Mesenchymal stem cell (in vitro differentiated cells and primary cell): Measurements from ENCODE around the gene RBMS1.

Source experiments
- DNase-seq: peaks from one replicate; pipeline ENCODE4 v3.0.0-alpha.2; 2013
- H2AFZ ChIP-seq: one replicate; pipeline ENCODE4 v1.6.1; 2013; ENCODE audit warnings: low read depth, mild to moderate bottlenecking, control low read depth, inconsistent platforms, low read length, moderate library complexity
- H2AK5ac ChIP-seq: 2 replicates; pipeline ENCODE4 v1.6.1; 2013; ENCODE audit warnings: low read length, moderate library complexity, mild to moderate bottlenecking, inconsistent platforms; ENCODE audit not compliant: severe bottlenecking
- H2BK120ac ChIP-seq: one replicate; pipeline ENCODE4 v1.6.1; 2013; ENCODE audit warnings: low read depth, mild to moderate bottlenecking, inconsistent platforms, low read length, moderate library complexity
- H2BK12ac ChIP-seq, 2 experiments: one replicate each; pipeline ENCODE4 v1.6.1; 2013; ENCODE audit warnings: inconsistent platforms in 2 of 2, low read length in 2 of 2, mild to moderate bottlenecking in 2 of 2, moderate library complexity in 2 of 2, control low read depth in 1 of 2
- H2BK15ac ChIP-seq: one replicate; pipeline ENCODE4 v1.6.1; 2013; ENCODE audit warnings: mild to moderate bottlenecking, low read depth, inconsistent platforms; ENCODE audit not compliant: poor library complexity, severe bottlenecking
- H2BK5ac ChIP-seq: 2 replicates; pipeline ENCODE4 v1.6.1; 2013; ENCODE audit warnings: low read depth, mild to moderate bottlenecking, low read length, control low read depth, inconsistent platforms; ENCODE audit not compliant: poor library complexity, severe bottlenecking
- H3K14ac ChIP-seq, 2 experiments: one replicate each; pipeline ENCODE4 v1.6.1; 2013; ENCODE audit warnings: inconsistent platforms in 2 of 2, low read length in 2 of 2, control low read depth in 1 of 2, mild to moderate bottlenecking in 1 of 2, moderate library complexity in 1 of 2
- H3K18ac ChIP-seq, 2 experiments: one replicate each; pipeline ENCODE4 v1.6.1; 2013; ENCODE audit warnings: inconsistent platforms in 2 of 2, low read length in 2 of 2, control low read depth in 1 of 2, low read depth in 1 of 2, mild to moderate bottlenecking in 1 of 2
- H3K23ac ChIP-seq, 2 experiments: one replicate each; pipeline ENCODE4 v1.6.1; 2013; ENCODE audit warnings: inconsistent platforms in 2 of 2, low read length in 2 of 2, mild to moderate bottlenecking in 2 of 2, moderate library complexity in 2 of 2, control low read depth in 1 of 2
- H3K27ac ChIP-seq: 2 replicates; pipeline ENCODE4 v1.5.1; 2013; ENCODE audit warnings: mild to moderate bottlenecking, moderate library complexity, low read length, control low read depth, inconsistent platforms; ENCODE audit not compliant: poor library complexity, severe bottlenecking
- H3K27me3 ChIP-seq, 2 experiments: 2 replicates each; pipeline versions ENCODE4 v1.6.1 to v1.7.0; 2013; ENCODE audit warnings: low read length in 2 of 2, mild to moderate bottlenecking in 2 of 2, moderate library complexity in 2 of 2, control low read depth in 1 of 2, inconsistent platforms in 1 of 2; ENCODE audit not compliant: control insufficient read depth in 1 of 2, insufficient read depth in 1 of 2
- H3K36me3 ChIP-seq, 2 experiments: 2 replicates each; pipeline versions ENCODE4 v1.6.1 to v1.7.0; 2013; ENCODE audit warnings: low read length in 2 of 2, control low read depth in 1 of 2, inconsistent platforms in 1 of 2, low read depth in 1 of 2, mild to moderate bottlenecking in 1 of 2; ENCODE audit not compliant: insufficient read depth in 2 of 2, control insufficient read depth in 1 of 2
- H3K4ac ChIP-seq, 2 experiments: one replicate each; pipeline ENCODE4 v1.6.1; 2013; ENCODE audit warnings: inconsistent platforms in 2 of 2, low read length in 2 of 2, mild to moderate bottlenecking in 2 of 2, moderate library complexity in 2 of 2, control low read depth in 1 of 2, low read depth in 1 of 2
- H3K4me1 ChIP-seq: 2 replicates; pipeline ENCODE4 v1.6.1; 2013; ENCODE audit warnings: low read depth, low read length, control low read depth; ENCODE audit not compliant: control insufficient read depth, insufficient read depth
- H3K4me2 ChIP-seq: 2 replicates; pipeline ENCODE4 v1.6.1; 2013; ENCODE audit warnings: low read length, mild to moderate bottlenecking, inconsistent platforms; ENCODE audit not compliant: poor library complexity, severe bottlenecking
- H3K4me3 ChIP-seq, 2 experiments: 2 replicates each; pipeline versions ENCODE4 v1.5.1 to v1.7.0; 2013; ENCODE audit warnings: low read length in 2 of 2, mild to moderate bottlenecking in 2 of 2, control low read depth in 1 of 2, low read depth in 1 of 2; ENCODE audit not compliant: insufficient read depth in 1 of 2
- H3K79me1 ChIP-seq: replicated peaks from 2 replicates; pipeline ENCODE4 v1.6.1; 2013; ENCODE audit warnings: mild to moderate bottlenecking, control low read depth, low read length, inconsistent platforms; ENCODE audit not compliant: poor library complexity, severe bottlenecking
- H3K9ac ChIP-seq: 2 replicates; pipeline ENCODE4 v1.7.0; 2013; ENCODE audit warnings: mild to moderate bottlenecking, low read length, moderate library complexity
- H3K9me3 ChIP-seq: 2 replicates; pipeline ENCODE4 v1.7.0; 2013; ENCODE audit warnings: mild to moderate bottlenecking, low read length; ENCODE audit not compliant: control insufficient read depth
- H4K8ac ChIP-seq: one replicate; pipeline ENCODE4 v1.6.1; 2013; ENCODE audit warnings: inconsistent platforms, mild to moderate bottlenecking, low read length, moderate library complexity
- H4K91ac ChIP-seq: one replicate; pipeline ENCODE4 v1.6.1; 2013; ENCODE audit warnings: mild to moderate bottlenecking, low read length, inconsistent platforms
- WGBS: methylation state at CpG from one replicate; pipeline ENCODE4 v1.1.7; 2013; ENCODE audit warnings: mixed read lengths; 5-methylcytosine and 5-hydroxymethylcytosine counted together

RBMS1 gene

GRCh38 chr2:160428405-160428763 is 65.2 kb downstream of the RBMS1 start:
- H2BK12ac ChIP-seq, result no peak overlapping the region
- no peak for DNase-seq
- no peak overlapping the region for H2BK5ac ChIP-seq
- no peak overlapping the region for H3K4ac ChIP-seq
- peaks cover 19% of the 10 kb centered on the region for H3K79me1 ChIP-seq
- H3K18ac ChIP-seq, result no peak overlapping the region
- peak overlapping the region in 1 of 2 experiments; percentile 61 for H3K4me3 ChIP-seq
- H3K14ac ChIP-seq, result no peak overlapping the region
- WGBS, result no CpG with 5 or more reads among the region's 4 CpGs
- H3K4me2 ChIP-seq, result no peak overlapping the region
- no peak overlapping the region for H2BK15ac ChIP-seq
- no peak overlapping the region for H2BK120ac ChIP-seq
- H4K91ac ChIP-seq, result no peak overlapping the region
- no peak overlapping the region for H3K23ac ChIP-seq
- no peak overlapping the region for H2AFZ ChIP-seq
- peaks cover 10% of the 10 kb centered on the region for H3K9me3 ChIP-seq
- H3K9ac ChIP-seq, result peak overlapping the region; percentile 89
- no peaks in the 10 kb centered on the region for H3K27me3 ChIP-seq
- no peak overlapping the region for H4K8ac ChIP-seq
- peaks cover 4 to 33% of the 10 kb centered on the region in 2 experiments for H3K36me3 ChIP-seq
- no peak overlapping the region for H3K27ac ChIP-seq
- peaks cover 1% of the 10 kb centered on the region for H3K4me1 ChIP-seq
- H2AK5ac ChIP-seq, result no peak overlapping the region

GRCh38 chr2:160427629-160428404 is 65.8 kb downstream of the RBMS1 start:
- H3K18ac ChIP-seq, result no peak overlapping the region
- no peak overlapping the region for H3K4me2 ChIP-seq
- H2AK5ac ChIP-seq, result no peak overlapping the region
- no peak overlapping the region for H2BK12ac ChIP-seq
- H2BK15ac ChIP-seq, result no peak overlapping the region
- no peak overlapping the region for H4K8ac ChIP-seq
- peak overlapping the region in 1 of 2 experiments; percentile 61 for H3K4me3 ChIP-seq
- H3K79me1 ChIP-seq, result peaks cover 21% of the 10 kb centered on the region
- no peak overlapping the region for H3K23ac ChIP-seq
- no peak overlapping the region for H3K4ac ChIP-seq
- no peak overlapping the region for H2BK5ac ChIP-seq
- peak overlapping the region; percentile 89 for H3K9ac ChIP-seq
- H3K9me3 ChIP-seq, result peaks cover 10% of the 10 kb centered on the region
- H4K91ac ChIP-seq, result no peak overlapping the region
- no peak overlapping the region for H3K27ac ChIP-seq
- no peaks in the 10 kb centered on the region for H3K27me3 ChIP-seq
- peaks cover 1% of the 10 kb centered on the region for H3K4me1 ChIP-seq
- H3K14ac ChIP-seq, result no peak overlapping the region
- no peak overlapping the region for H2AFZ ChIP-seq
- peak; percentile 77 for DNase-seq
- H2BK120ac ChIP-seq, result no peak overlapping the region
- 59% methylated on average over 3 of the region's 7 CpGs for WGBS
- peaks cover 4 to 33% of the 10 kb centered on the region in 2 experiments for H3K36me3 ChIP-seq

- Histone ChIP-seq H2BK5ac (no peak overlapping the region), H3K9ac (peak overlapping the region; percentile 89), H3K4ac (no peak overlapping the region), H3K9me3 (peaks cover 10% of the 10 kb centered on the region), H3K79me1 (peaks cover 22% of the 10 kb centered on the region), H3K27me3 (no peaks in the 10 kb centered on the region), H3K14ac (no peak overlapping the region), H3K4me1 (peaks cover 1% of the 10 kb centered on the region), H3K4me3 (no peak overlapping the region), H3K27ac (no peak overlapping the region), H2BK12ac (no peak overlapping the region), H3K23ac (no peak overlapping the region), H2BK15ac (no peak overlapping the region), H4K91ac (no peak overlapping the region), H3K4me2 (no peak overlapping the region), H3K36me3 (peaks cover 4 to 28% of the 10 kb centered on the region in 2 experiments), H2AK5ac (no peak overlapping the region), H4K8ac (no peak overlapping the region), H2AFZ (no peak overlapping the region), H2BK120ac (peak overlapping the region; percentile 58), H3K18ac (no peak overlapping the region)
- 18% methylated on average over 3 of the region's 5 CpGs for WGBS
- peak; percentile 49 for DNase-seq
Measured at GRCh38 chr2:160426604-160427003, 67.0 kb downstream of the RBMS1 start.

- H3K27me3 ChIP-seq, result no peaks in the 10 kb centered on the region
- peaks cover 10% of the 10 kb centered on the region for H3K9me3 ChIP-seq
- WGBS, result 90% methylated on average over 4 of the region's 4 CpGs
- peak; percentile 70 for DNase-seq
- no peak overlapping the region for H4K8ac ChIP-seq
- peaks cover 22% of the 10 kb centered on the region for H3K79me1 ChIP-seq
- H3K36me3 ChIP-seq, result peaks cover 4 to 22% of the 10 kb centered on the region in 2 experiments
- H3K27ac ChIP-seq, result no peak overlapping the region
- no peak overlapping the region for H3K23ac ChIP-seq
- peak overlapping the region in 1 of 2 experiments; percentile 10 for H2BK12ac ChIP-seq
- H2BK5ac ChIP-seq, result no peak overlapping the region
- H2BK120ac ChIP-seq, result no peak overlapping the region
- H4K91ac ChIP-seq, result no peak overlapping the region
- H3K18ac ChIP-seq, result peak overlapping the region; percentile 13 to 28
- no peak overlapping the region for H2AFZ ChIP-seq
- no peak overlapping the region for H2AK5ac ChIP-seq
- H3K9ac ChIP-seq, result peak overlapping the region; percentile 89
- H2BK15ac ChIP-seq, result peak overlapping the region; percentile 60
- no peak overlapping the region for H3K4me2 ChIP-seq
- H3K4me3 ChIP-seq, result no peak overlapping the region
- H3K4ac ChIP-seq, result no peak overlapping the region
- peaks cover 1% of the 10 kb centered on the region for H3K4me1 ChIP-seq
- no peak overlapping the region for H3K14ac ChIP-seq
Measured at GRCh38 chr2:160425434-160426151, 68.0 kb downstream of the RBMS1 start.
